ENCODE measurements around the gene RPS15. TPM values are rescaled to one million over a fixed set of nuclear protein-coding genes. Genes with fewer than 3 reads are reported as not detected.

Gene RPS15
- total and polyA plus RNA-seq, 4 donors, result 574 to 2,993 (median 1,933) TPM

GRCh38 chr19:1457892-1458291 lies 19.7 kb downstream of the RPS15 start:
- DNase-seq (no peak), ATAC-seq (ENCODE audit: insufficient read depth, low FRiP score) (no peak)
- Histone ChIP-seq H3K27me3 (ENCODE audit: control insufficient read depth in 3 of 3, insufficient read depth in 3 of 3, low read length in 2 of 3) (peaks cover 11 to 45% (median 12%) of the 10 kb centered on the region in 3 donors), H3K9me3 (ENCODE audit: control insufficient read depth in 4 of 4, insufficient read depth in 3 of 4, low read length in 3 of 4) (peaks cover 0 to 3% (median 0%) of the 10 kb centered on the region in 4 donors), H3K4me3 (no peak overlapping the region), H3K4me1 (ENCODE audit: control insufficient read depth in 5 of 5, insufficient read depth in 5 of 5, low read length in 5 of 5) (peaks cover 0 to 13% (median 0%) of the 10 kb centered on the region in 5 donors), H3K36me3 (ENCODE audit: control insufficient read depth in 4 of 4, insufficient read depth in 4 of 4, low read length in 4 of 4) (peaks cover 0 to 4% (median 0%) of the 10 kb centered on the region in 4 donors), H3K9ac (ENCODE audit: insufficient read depth in 1 of 2, low read length in 2 of 2) (no peak overlapping the region), H3K27ac (ENCODE audit: low read depth in 1 of 2, low read length in 1 of 2) (no peak overlapping the region)
- WGBS, 2 donors, result 80 to 87% methylated on average over 16 of the region's 16 CpGs
- no peak for TF ChIP-seq CTCF (IDR thresholded peaks at IDR 0.05; ENCODE audit: control extremely low read depth, extremely low read depth)

- H3K4me3 ChIP-seq, result no peak overlapping the region
- H3K36me3 ChIP-seq (ENCODE audit: control insufficient read depth in 4 of 4, insufficient read depth in 4 of 4, low read length in 4 of 4), result peaks cover 0 to 4% (median 0%) of the 10 kb centered on the region in 4 donors
- H3K9me3 ChIP-seq (ENCODE audit: control insufficient read depth in 4 of 4, insufficient read depth in 3 of 4, low read length in 3 of 4), result peaks cover 0 to 3% (median 0%) of the 10 kb centered on the region in 4 donors
- H3K9ac ChIP-seq (ENCODE audit: insufficient read depth in 1 of 2, low read length in 2 of 2), result no peak overlapping the region
- WGBS, 2 donors, result 66 to 71% methylated on average over 9 of the region's 9 CpGs
- TF ChIP-seq CTCF (IDR thresholded peaks at IDR 0.05; ENCODE audit: control extremely low read depth, extremely low read depth), result no peak
- H3K27me3 ChIP-seq (ENCODE audit: control insufficient read depth in 3 of 3, insufficient read depth in 3 of 3, low read length in 2 of 3), result peaks cover 9 to 36% (median 12%) of the 10 kb centered on the region in 3 donors
- peaks cover 0 to 5% (median 0%) of the 10 kb centered on the region in 5 donors for H3K4me1 ChIP-seq (ENCODE audit: control insufficient read depth in 5 of 5, insufficient read depth in 5 of 5, low read length in 5 of 5)
- no peak for ATAC-seq (ENCODE audit: insufficient read depth, low FRiP score)
- no peak for DNase-seq
- no peak overlapping the region for H3K27ac ChIP-seq (ENCODE audit: low read depth in 1 of 2, low read length in 1 of 2)
Measured at GRCh38 chr19:1459479-1459878, 21.3 kb downstream of the RPS15 start.

- Histone ChIP-seq H3K9me3 (ENCODE audit: control insufficient read depth in 4 of 4, insufficient read depth in 3 of 4, low read length in 3 of 4) (peaks cover 0 to 3% (median 0%) of the 10 kb centered on the region in 4 donors), H3K4me1 (ENCODE audit: control insufficient read depth in 5 of 5, insufficient read depth in 5 of 5, low read length in 5 of 5) (peaks cover 0 to 7% (median 0%) of the 10 kb centered on the region in 5 donors), H3K36me3 (ENCODE audit: control insufficient read depth in 4 of 4, insufficient read depth in 4 of 4, low read length in 4 of 4) (peaks cover 0 to 4% (median 0%) of the 10 kb centered on the region in 4 donors), H3K27me3 (ENCODE audit: control insufficient read depth in 3 of 3, insufficient read depth in 3 of 3, low read length in 2 of 3) (peaks cover 9 to 39% (median 15%) of the 10 kb centered on the region in 3 donors), H3K9ac (ENCODE audit: insufficient read depth in 1 of 2, low read length in 2 of 2) (no peak overlapping the region), H3K27ac (ENCODE audit: low read depth in 1 of 2, low read length in 1 of 2) (no peak overlapping the region), H3K4me3 (no peak overlapping the region)
- ATAC-seq (ENCODE audit: insufficient read depth, low FRiP score) (no peak), DNase-seq (no peak)
- WGBS, 2 donors, result 93 to 94% methylated on average over 36 of the region's 36 CpGs
- TF ChIP-seq CTCF (IDR thresholded peaks at IDR 0.05; ENCODE audit: control extremely low read depth, extremely low read depth), result no peak
Measured at GRCh38 chr19:1460033-1460995, 22.1 kb downstream of the RPS15 start.

All from lung (tissue), 12 donors.